ENCODE data around the gene C9orf40.

C9orf40 gene

GRCh38 chr9:74940600-74940999 is 12.1 kb downstream of the C9orf40 start:
- no peak for DNase-seq (ENCODE audit: low read depth, low spot score)

DNA sequence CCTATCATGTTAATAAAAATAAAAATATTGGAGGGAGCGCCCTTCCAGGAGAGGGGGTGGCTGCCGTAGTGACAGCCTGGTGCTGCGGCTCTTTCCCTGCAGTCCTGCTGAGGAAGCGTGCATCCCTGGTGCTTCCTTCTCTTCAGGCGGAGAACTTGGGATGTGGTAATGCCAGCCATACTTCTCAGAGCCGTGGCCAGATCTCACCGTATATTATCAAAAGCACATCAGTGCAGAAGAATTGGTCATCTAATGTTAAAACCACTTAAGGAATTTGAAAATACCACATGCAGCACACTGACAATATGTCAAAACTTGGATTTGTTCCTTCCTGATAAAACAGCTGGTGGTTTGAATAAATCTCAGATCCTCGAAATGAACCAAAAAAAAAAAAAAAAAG is 17.7 kb downstream of the C9orf40 start:
- DNase-seq (ENCODE audit: low read depth, low spot score), result no peak

GRCh38 chr9:74921737-74922136 is 31.0 kb downstream of the C9orf40 start:
- DNase-seq (ENCODE audit: low read depth, low spot score), result no peak

GRCh38 chr9:74920944-74921626 is 31.6 kb downstream of the C9orf40 start:
- DNase-seq (ENCODE audit: low read depth, low spot score), result no peak

DNA sequence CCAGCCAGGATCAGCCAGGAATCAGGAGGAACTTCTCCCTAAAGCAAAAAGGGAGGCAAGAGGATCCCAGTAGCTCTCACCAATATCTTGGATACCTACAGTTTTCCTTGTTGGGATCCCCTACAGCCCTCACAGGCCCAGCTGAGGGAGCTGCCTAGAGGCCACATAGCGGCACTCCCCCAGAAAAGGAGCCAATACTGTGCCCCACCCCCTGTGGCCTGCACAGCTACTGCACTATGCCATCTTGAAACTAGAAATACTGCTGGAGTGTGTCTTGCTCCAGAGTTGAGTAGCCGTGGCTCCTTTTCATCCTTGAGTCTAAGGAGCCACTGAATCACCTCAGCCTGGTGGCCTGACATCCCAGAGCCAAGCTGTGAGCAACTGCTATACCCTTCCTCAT is 42.7 kb downstream of the C9orf40 start:
- DNase-seq (ENCODE audit: low read depth, low spot score), result no peak

- no peak for DNase-seq (ENCODE audit: low read depth, low spot score)
Measured at GRCh38 chr9:74908665-74909064, 44.0 kb downstream of the C9orf40 start.

GRCh38 chr9:74907085-74907484 is 45.6 kb downstream of the C9orf40 start:
- no peak for DNase-seq (ENCODE audit: low read depth, low spot score)

GRCh38 chr9:74901001-74901400 is 51.7 kb downstream of the C9orf40 start:
- DNase-seq (ENCODE audit: low read depth, low spot score), result no peak
